ENCODE results near the gene LEP. TPM values are rescaled to one million over a fixed set of nuclear protein-coding genes. Genes with fewer than 3 reads are reported as not detected.

Gene LEP
- polyA plus RNA-seq, 2 of the 4 experiments (the other 2 are of a cell fraction), result not detected

DNA sequence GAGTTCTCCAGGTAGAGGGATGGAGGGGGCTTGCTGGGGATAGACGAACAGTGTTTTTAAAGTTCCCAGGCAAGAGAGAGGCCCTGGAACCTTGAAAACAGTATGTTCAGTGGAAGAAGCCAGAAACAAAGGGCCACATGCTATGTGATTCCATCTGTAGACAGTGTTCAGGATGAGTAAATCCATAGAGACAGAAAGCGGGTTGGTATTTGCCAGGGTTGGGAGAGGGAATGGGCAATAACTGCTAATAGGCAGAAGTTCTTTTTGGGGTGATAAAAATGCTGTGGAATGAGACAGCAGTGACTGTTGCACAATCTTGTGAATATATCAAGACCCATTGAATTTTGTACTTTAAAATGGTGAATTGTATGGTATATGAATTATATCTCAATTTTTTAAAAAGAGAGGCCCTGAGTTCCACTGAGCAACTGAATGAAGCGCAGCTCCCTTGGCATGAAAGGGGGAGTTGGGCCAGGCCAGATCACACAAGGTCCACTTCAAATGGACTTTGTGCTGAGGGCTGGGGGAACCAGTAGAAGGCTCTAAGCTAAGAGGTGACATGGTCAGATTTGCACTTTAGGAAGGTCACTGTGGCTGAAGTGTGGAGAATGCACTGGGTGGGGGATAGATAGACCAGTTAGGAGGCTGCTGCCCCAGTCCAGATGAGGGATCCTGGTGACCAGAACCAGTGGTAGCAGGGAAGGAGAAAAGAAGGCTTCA lies 34.0 kb downstream of the LEP start:
- no peaks in the 10 kb centered on the region for H3K4me1 ChIP-seq
- DNase-seq (ENCODE audit: low read depth in 1 of 2, low spot score in 1 of 2) (no peak), FAIRE-seq (no peak), ATAC-seq (no peak)
- POLR2A ChIA-PET, result no interaction called here
- no peaks in the 10 kb centered on the region for H3K9me3 ChIP-seq
- WGBS (ENCODE audit: missing lambda C conversion rate), result 59% methylated on average over 3 of the region's 3 CpGs
- TF ChIP-seq MYC (IDR thresholded peaks at IDR 0.05; ENCODE audit: borderline replicate concordance, low read length), result no peak
- no peak overlapping the region for H3K4me2 ChIP-seq
- no peak overlapping the region for H3K4me3 ChIP-seq
- H3K27ac ChIP-seq, result no peak overlapping the region
- CTCF ChIA-PET, result no interaction called here

DNA sequence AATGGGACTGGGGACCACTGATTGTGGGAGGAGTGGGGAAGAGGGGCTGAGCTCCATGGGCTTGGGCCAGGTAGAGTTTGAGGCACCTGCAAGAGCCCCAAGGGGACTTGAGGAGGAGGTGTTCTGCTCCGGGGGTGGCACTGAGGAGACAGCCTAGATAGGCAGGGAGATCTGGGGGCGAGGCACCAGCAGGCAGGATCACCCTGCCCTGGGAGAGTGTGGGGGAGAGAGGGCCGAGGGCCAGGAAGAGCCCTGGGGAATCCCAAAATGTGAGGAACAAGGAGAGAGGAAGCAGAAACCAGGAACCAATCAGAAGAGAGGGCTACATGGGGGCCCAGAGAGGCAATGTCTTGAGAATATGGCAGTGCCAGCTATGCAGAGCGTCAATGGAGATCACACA lies 34.6 kb downstream of the LEP start:
- Histone ChIP-seq H3K4me1 (no peaks in the 10 kb centered on the region), H3K4me2 (no peak overlapping the region), H3K4me3 (no peak overlapping the region), H3K27ac (no peak overlapping the region), H3K9me3 (no peaks in the 10 kb centered on the region)
- FAIRE-seq (no peak), DNase-seq (ENCODE audit: low read depth in 1 of 2, low spot score in 1 of 2) (no peak), ATAC-seq (no peak)
- WGBS (ENCODE audit: missing lambda C conversion rate), result 54% methylated on average over 4 of the region's 4 CpGs
- CTCF ChIA-PET, result no interaction called here
- no peak for TF ChIP-seq TFCP2L1 (CRISPR knock-in tag; IDR thresholded peaks at IDR 0.05)
- TF ChIP-seq HEYL (CRISPR knock-in tag; IDR thresholded peaks at IDR 0.05), result no peak
- TF ChIP-seq, protein P1, sequence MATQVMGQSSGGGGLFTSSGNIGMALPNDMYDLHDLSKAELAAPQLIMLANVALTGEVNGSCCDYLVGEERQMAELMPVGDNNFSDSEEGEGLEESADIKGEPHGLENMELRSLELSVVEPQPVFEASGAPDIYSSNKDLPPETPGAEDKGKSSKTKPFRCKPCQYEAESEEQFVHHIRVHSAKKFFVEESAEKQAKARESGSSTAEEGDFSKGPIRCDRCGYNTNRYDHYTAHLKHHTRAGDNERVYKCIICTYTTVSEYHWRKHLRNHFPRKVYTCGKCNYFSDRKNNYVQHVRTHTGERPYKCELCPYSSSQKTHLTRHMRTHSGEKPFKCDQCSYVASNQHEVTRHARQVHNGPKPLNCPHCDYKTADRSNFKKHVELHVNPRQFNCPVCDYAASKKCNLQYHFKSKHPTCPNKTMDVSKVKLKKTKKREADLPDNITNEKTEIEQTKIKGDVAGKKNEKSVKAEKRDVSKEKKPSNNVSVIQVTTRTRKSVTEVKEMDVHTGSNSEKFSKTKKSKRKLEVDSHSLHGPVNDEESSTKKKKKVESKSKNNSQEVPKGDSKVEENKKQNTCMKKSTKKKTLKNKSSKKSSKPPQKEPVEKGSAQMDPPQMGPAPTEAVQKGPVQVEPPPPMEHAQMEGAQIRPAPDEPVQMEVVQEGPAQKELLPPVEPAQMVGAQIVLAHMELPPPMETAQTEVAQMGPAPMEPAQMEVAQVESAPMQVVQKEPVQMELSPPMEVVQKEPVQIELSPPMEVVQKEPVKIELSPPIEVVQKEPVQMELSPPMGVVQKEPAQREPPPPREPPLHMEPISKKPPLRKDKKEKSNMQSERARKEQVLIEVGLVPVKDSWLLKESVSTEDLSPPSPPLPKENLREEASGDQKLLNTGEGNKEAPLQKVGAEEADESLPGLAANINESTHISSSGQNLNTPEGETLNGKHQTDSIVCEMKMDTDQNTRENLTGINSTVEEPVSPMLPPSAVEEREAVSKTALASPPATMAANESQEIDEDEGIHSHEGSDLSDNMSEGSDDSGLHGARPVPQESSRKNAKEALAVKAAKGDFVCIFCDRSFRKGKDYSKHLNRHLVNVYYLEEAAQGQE (IDR thresholded peaks at IDR 0.05), result no peak
- no peak for TF ChIP-seq CEBPB (IDR thresholded peaks at IDR 0.05)
- no peak for TF ChIP-seq ZNF302 (CRISPR knock-in tag; IDR thresholded peaks at IDR 0.05)
- no peak for TF ChIP-seq JUNB (IDR thresholded peaks at IDR 0.05)
- TF ChIP-seq NR3C1 (IDR thresholded peaks at IDR 0.05), result no peak
- TF ChIP-seq, protein P2, sequence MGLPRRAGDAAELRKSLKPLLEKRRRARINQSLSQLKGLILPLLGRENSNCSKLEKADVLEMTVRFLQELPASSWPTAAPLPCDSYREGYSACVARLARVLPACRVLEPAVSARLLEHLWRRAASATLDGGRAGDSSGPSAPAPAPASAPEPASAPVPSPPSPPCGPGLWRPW (IDR thresholded peaks at IDR 0.05), result no peak
- TF ChIP-seq, protein P3, sequence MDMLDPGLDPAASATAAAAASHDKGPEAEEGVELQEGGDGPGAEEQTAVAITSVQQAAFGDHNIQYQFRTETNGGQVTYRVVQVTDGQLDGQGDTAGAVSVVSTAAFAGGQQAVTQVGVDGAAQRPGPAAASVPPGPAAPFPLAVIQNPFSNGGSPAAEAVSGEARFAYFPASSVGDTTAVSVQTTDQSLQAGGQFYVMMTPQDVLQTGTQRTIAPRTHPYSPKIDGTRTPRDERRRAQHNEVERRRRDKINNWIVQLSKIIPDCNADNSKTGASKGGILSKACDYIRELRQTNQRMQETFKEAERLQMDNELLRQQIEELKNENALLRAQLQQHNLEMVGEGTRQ (IDR thresholded peaks at IDR 0.05), result no peak
- no peak for TF ChIP-seq POLR2AphosphoS2 (conservative IDR thresholded peaks at IDR 0.05; ENCODE audit: low read length)
- TF ChIP-seq RNF2 (IDR thresholded peaks at IDR 0.05; ENCODE audit: borderline replicate concordance, low read depth), result no peak
- TF ChIP-seq CHD4 (IDR thresholded peaks at IDR 0.05; ENCODE audit: borderline replicate concordance), result no peak
- TF ChIP-seq EP300 (IDR thresholded peaks at IDR 0.05), result no peak
- TF ChIP-seq, protein P4, sequence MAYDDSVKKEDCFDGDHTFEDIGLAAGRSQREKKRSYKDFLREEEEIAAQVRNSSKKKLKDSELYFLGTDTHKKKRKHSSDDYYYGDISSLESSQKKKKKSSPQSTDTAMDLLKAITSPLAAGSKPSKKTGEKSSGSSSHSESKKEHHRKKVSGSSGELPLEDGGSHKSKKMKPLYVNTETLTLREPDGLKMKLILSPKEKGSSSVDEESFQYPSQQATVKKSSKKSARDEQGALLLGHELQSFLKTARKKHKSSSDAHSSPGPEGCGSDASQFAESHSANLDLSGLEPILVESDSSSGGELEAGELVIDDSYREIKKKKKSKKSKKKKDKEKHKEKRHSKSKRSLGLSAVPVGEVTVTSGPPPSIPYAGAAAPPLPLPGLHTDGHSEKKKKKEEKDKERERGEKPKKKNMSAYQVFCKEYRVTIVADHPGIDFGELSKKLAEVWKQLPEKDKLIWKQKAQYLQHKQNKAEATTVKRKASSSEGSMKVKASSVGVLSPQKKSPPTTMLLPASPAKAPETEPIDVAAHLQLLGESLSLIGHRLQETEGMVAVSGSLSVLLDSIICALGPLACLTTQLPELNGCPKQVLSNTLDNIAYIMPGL (CRISPR knock-in tag; IDR thresholded peaks at IDR 0.05; ENCODE audit: borderline replicate concordance), result no peak
- TF ChIP-seq RFX5 (IDR thresholded peaks at IDR 0.05), result no peak
- TF ChIP-seq MAFK (IDR thresholded peaks at IDR 0.05; ENCODE audit: partially characterized antibody), result no peak
- POLR2A ChIA-PET, result no interaction called here

Data from A549 (cell line).